ENCODE data around the gene GOPC.

- no peak for TF ChIP-seq CTCF (IDR thresholded peaks at IDR 0.05)
- TF ChIP-seq EZH2 (IDR thresholded peaks at IDR 0.05; ENCODE audit: borderline replicate concordance, insufficient read depth, low read depth, low read length, poor library complexity, severe bottlenecking) = no peak
Measured at GRCh38 chr6:117564681-117565080, 37.6 kb downstream of the GOPC start.
